Body of pancreas (tissue), 4 donors: Measurements from ENCODE around the gene NEO1.

Experiments
- POLR2A ChIP-seq, 3 donors: fragments of 450-650 bp; IDR thresholded peaks; one replicate each; pipeline ENCODE4 v1.6.1; 2016; ENCODE audit warnings: antibody characterized with exemption in 3 of 3, mild to moderate bottlenecking in 2 of 3
- TF ChIP-seq, protein P1 (sequence below), 7 experiments: fragments of 450-650 bp in 4 of 7; fragments of 200-600 bp in 3 of 7; sonication (generic) in 3 of 7; IDR thresholded peaks; one replicate each; pipeline ENCODE4 v1.5.1; 2016 to 2019; ENCODE audit warnings: antibody characterized with exemption in 7 of 7

DNA sequence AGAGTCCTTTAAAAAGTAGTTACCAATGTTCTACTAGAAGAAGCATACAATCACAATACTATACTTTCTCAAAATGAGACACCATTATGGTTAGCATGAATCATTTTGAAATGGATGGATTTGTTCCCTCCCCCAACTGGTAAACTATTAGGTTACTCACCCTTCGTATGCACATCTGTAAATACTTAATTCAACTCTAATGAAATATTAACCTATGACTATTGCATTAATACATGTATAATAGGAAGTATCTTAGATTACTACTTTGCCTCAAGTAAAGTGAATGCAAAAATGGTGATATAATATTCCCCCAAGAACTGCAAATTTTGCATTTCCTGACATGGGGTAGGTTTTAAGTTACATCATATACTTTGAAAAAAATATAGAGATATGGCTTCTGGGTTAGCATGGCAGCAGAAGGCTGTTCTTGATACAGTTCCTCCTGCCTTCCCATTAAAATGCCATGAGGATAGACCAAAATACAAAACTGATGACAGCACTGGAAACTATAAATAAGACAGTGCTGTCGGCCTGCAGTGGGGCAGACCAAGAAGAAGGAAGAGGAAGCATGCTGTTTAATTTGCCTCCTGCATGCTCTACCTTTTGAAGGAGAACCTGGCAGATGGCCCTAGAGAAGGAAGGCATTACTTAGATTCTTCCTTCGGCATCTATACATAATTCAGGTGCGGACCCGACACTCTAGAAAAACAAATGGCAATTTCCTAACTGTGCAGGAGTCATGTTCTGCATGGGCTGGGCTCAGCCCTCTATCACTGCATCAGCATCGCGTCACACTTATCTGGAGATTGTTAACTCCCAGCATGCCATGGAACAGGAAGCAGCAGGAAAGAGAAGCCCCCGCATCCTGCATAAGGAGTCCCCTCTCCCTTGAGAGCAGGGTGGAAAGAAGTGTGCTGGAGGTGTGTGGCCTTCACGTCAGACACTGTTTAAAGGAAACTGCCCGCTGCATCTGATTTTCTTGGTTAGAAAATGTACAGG lies 41.8 kb upstream of the NEO1 start:
- TF ChIP-seq, protein P1, sequence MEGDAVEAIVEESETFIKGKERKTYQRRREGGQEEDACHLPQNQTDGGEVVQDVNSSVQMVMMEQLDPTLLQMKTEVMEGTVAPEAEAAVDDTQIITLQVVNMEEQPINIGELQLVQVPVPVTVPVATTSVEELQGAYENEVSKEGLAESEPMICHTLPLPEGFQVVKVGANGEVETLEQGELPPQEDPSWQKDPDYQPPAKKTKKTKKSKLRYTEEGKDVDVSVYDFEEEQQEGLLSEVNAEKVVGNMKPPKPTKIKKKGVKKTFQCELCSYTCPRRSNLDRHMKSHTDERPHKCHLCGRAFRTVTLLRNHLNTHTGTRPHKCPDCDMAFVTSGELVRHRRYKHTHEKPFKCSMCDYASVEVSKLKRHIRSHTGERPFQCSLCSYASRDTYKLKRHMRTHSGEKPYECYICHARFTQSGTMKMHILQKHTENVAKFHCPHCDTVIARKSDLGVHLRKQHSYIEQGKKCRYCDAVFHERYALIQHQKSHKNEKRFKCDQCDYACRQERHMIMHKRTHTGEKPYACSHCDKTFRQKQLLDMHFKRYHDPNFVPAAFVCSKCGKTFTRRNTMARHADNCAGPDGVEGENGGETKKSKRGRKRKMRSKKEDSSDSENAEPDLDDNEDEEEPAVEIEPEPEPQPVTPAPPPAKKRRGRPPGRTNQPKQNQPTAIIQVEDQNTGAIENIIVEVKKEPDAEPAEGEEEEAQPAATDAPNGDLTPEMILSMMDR (IDR thresholded peaks at IDR 0.05) = no peak
- no peak for TF ChIP-seq POLR2A (IDR thresholded peaks at IDR 0.05)
